Measurements from ENCODE around the gene TEAD1. TPM values are rescaled to one million over a fixed set of nuclear protein-coding genes. Genes with fewer than 3 reads are reported as not detected.

TEAD1 gene
- total and polyA plus RNA-seq, 9 of the 15 experiments (the other 6 are each of a cell fraction or from before 2014, with no cell fraction given), result 1.7 to 17.7 (median 10.8) TPM

- BruUV-seq (replicated peaks), result no TSS peak
- ChIA-PET CTCF (ENCODE audit: low intra/inter-chr PET ratio) (no interaction called here), POLR2A (interaction anchor here (0.9 kb wide), 1 partner anchor 244 kb away, joined by 3 read pairs; no protein-coding TSS in a partner anchor)
- H3K4me1 ChIP-seq (replicated peaks in 1 of 2; ENCODE audit: control insufficient read depth in 2 of 2, insufficient read depth in 2 of 2, low read length in 2 of 2), result peaks cover 0 to 7% of the 10 kb centered on the region in 2 experiments; a peak in 3 of 5 replicates
- H3K36me3 ChIP-seq (ENCODE audit: control insufficient read depth, insufficient read depth, low read length), result peaks cover 54% of the 10 kb centered on the region
- H3K4me3 ChIP-seq, result no peak overlapping the region
- WGBS (ENCODE audit: insufficient coverage, low coverage, missing lambda C conversion rate), result 77% methylated on average over 1 of the region's 1 CpG
- H4K20me1 ChIP-seq (replicated peaks; ENCODE audit: control insufficient read depth, insufficient read depth, low read length), result peaks cover 2% of the 10 kb centered on the region; the same call in 1 of the 2 replicates
- ATAC-seq (no peak), FAIRE-seq (no peak), DNase-seq (ENCODE audit: extremely low read depth in 1 of 4, low spot score in 3 of 4) (no peak)
- no peak overlapping the region for H3K27ac ChIP-seq (ENCODE audit: extremely low read depth, low read depth, low read length)
- H3K9me3 ChIP-seq (replicated peaks; ENCODE audit: control insufficient read depth, insufficient read depth, low read depth, low read length), result no peaks in the 10 kb centered on the region
- no peaks in the 10 kb centered on the region for H3K9me1 ChIP-seq (ENCODE audit: control insufficient read depth, insufficient read depth, low read length)
- H2AFZ ChIP-seq (ENCODE audit: low read depth, low read length), result no peak overlapping the region
- H3K9ac ChIP-seq (ENCODE audit: insufficient read depth in 1 of 2, low read depth in 2 of 2, low read length in 2 of 2), result no peak overlapping the region
- peak; percentile 87 for TF ChIP-seq ZBTB40 (IDR thresholded peaks at IDR 0.05)
- TF ChIP-seq ZBTB40 (CRISPR knock-in tag; IDR thresholded peaks at IDR 0.05), result peak; percentile 79
- no peak for TF ChIP-seq PCBP1 (IDR thresholded peaks at IDR 0.05; ENCODE audit: low read depth, low read length, poor library complexity, severe bottlenecking)
- no peak for TF ChIP-seq ZNF766 (CRISPR knock-in tag; conservative IDR thresholded peaks at IDR 0.05)
- TF ChIP-seq E2F3 (CRISPR knock-in tag; IDR thresholded peaks at IDR 0.05), result no peak
- no peak for TF ChIP-seq VEZF1 (CRISPR knock-in tag; IDR thresholded peaks at IDR 0.05)
- H3K4me2 ChIP-seq (ENCODE audit: insufficient read depth, low read length), result no peak overlapping the region
- no peaks in the 10 kb centered on the region for H3K27me3 ChIP-seq (ENCODE audit: control insufficient read depth in 2 of 2, insufficient read depth in 2 of 2, low read length in 2 of 2)
- intact Hi-C loops (cut with micrococcal nuclease), result no loop called here
- in situ Hi-C loops (cut with MboI), result no loop called here
- H3K79me2 ChIP-seq (ENCODE audit: control insufficient read depth, insufficient read depth, low read length), result peaks cover 16% of the 10 kb centered on the region; the same call in 2 of the 3 replicates
Measured at GRCh38 chr11:12971955-12972354, 297.7 kb downstream of the TEAD1 start.
